ENCODE data around the gene CCDC171. TPM values are rescaled to one million over a fixed set of nuclear protein-coding genes. Genes with fewer than 3 reads are reported as not detected.

The CCDC171 gene
- total RNA-seq, 1 donor from 2014 or later = 1.2 TPM

DNA sequence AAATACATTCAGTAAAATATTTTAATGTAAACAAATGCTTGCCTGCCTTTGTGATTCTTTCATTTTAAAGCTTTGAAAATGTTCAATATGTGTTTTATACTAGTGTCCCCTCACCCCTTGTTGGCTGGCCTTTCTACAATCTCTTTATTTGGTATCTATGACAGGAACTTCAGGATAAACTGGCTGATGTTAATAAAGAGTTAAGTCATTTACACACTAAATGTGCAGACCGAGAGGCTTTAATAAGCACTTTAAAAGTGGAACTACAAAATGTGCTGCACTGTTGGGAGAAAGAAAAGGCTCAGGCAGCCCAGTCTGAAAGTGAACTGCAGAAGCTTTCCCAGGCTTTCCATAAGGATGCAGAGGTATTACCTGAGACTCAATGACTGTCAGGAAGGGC lies 171.8 kb downstream of the CCDC171 start:
- H3K27ac Mint-ChIP-seq (ENCODE audit: unreplicated experiment) = no peak overlapping the region
- no peaks in the 10 kb centered on the region for H3K27me3 Mint-ChIP-seq (ENCODE audit: low read depth, unreplicated experiment)

DNA sequence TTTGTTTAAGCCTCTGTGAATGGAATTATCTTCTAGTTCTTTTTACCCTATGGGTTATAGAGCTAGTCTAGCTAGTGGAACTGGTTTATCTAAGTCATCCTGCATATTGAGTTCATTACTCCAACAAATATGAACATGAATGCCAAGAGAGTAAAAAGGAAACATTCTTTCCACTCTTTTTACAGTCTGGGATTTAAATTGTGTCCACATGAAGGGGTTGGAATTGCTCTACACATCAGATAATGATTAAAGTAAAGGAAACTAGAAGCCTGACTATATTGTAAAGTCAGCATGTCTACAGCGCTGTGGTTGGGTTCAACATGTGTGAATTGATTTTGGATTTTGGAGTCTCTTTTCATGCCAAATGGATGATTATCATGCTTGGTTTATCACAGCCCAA lies 173.1 kb downstream of the CCDC171 start:
- Histone ChIP-seq H2AFZ (ENCODE audit: low read depth, low read length) (no peak overlapping the region), H3K79me2 (ENCODE audit: insufficient read depth, low read length) (no peaks in the 10 kb centered on the region), H3K27me3 (ENCODE audit: insufficient read depth, low read length) (no peaks in the 10 kb centered on the region), H3K27ac (ENCODE audit: low read depth, low read length) (no peak overlapping the region), H3K4me3 (ENCODE audit: insufficient read depth, low read depth, low read length) (no peak overlapping the region), H3K36me3 (ENCODE audit: insufficient read depth, low read length) (no peaks in the 10 kb centered on the region), H3K4me1 (ENCODE audit: insufficient read depth, low read length) (peaks cover 7% of the 10 kb centered on the region), H4K20me1 (ENCODE audit: insufficient read depth, low read length) (no peaks in the 10 kb centered on the region), H3K9me3 (ENCODE audit: insufficient read depth, low read depth, low read length) (no peaks in the 10 kb centered on the region), H3K9ac (ENCODE audit: low read length) (no peak overlapping the region), H3K4me2 (ENCODE audit: low read length) (no peak overlapping the region)
- Mint-ChIP-seq H3K9me3 (ENCODE audit: unreplicated experiment) (no peaks in the 10 kb centered on the region), H3K4me3 (ENCODE audit: unreplicated experiment) (no peak overlapping the region), H3K27ac (ENCODE audit: unreplicated experiment) (no peak overlapping the region), H3K27me3 (ENCODE audit: low read depth, unreplicated experiment) (no peaks in the 10 kb centered on the region), H3K36me3 (ENCODE audit: low read depth, unreplicated experiment) (no peaks in the 10 kb centered on the region), H3K4me1 (ENCODE audit: low read depth, unreplicated experiment) (peaks cover 5% of the 10 kb centered on the region)
- FAIRE-seq (peak; percentile 23), DNase-seq (ENCODE audit: low read depth) (peak; percentile 28)
- no peak for TF ChIP-seq EZH2 (IDR thresholded peaks at IDR 0.05; ENCODE audit: insufficient read depth, low read length)
- TF ChIP-seq, protein P1, sequence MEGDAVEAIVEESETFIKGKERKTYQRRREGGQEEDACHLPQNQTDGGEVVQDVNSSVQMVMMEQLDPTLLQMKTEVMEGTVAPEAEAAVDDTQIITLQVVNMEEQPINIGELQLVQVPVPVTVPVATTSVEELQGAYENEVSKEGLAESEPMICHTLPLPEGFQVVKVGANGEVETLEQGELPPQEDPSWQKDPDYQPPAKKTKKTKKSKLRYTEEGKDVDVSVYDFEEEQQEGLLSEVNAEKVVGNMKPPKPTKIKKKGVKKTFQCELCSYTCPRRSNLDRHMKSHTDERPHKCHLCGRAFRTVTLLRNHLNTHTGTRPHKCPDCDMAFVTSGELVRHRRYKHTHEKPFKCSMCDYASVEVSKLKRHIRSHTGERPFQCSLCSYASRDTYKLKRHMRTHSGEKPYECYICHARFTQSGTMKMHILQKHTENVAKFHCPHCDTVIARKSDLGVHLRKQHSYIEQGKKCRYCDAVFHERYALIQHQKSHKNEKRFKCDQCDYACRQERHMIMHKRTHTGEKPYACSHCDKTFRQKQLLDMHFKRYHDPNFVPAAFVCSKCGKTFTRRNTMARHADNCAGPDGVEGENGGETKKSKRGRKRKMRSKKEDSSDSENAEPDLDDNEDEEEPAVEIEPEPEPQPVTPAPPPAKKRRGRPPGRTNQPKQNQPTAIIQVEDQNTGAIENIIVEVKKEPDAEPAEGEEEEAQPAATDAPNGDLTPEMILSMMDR (IDR thresholded peaks at IDR 0.05; ENCODE audit: insufficient read depth, low read depth, low read length) = no peak

More for the DNA sequence above, 171.8 kb downstream of the CCDC171 start:
- no peaks in the 10 kb centered on the region for H3K79me2 ChIP-seq (ENCODE audit: insufficient read depth, low read length)
- H3K27ac ChIP-seq (ENCODE audit: low read depth, low read length) = no peak overlapping the region
- Mint-ChIP-seq H3K36me3 (ENCODE audit: low read depth, unreplicated experiment) (no peaks in the 10 kb centered on the region), H3K4me3 (ENCODE audit: unreplicated experiment) (no peak overlapping the region), H3K9me3 (ENCODE audit: unreplicated experiment) (no peaks in the 10 kb centered on the region), H3K4me1 (ENCODE audit: low read depth, unreplicated experiment) (peaks cover 5% of the 10 kb centered on the region)
- H3K9me3 ChIP-seq (ENCODE audit: insufficient read depth, low read depth, low read length) = no peaks in the 10 kb centered on the region
- H2AFZ ChIP-seq (ENCODE audit: low read depth, low read length) = no peak overlapping the region
- no peak overlapping the region for H3K9ac ChIP-seq (ENCODE audit: low read length)
- TF ChIP-seq EZH2 (IDR thresholded peaks at IDR 0.05; ENCODE audit: insufficient read depth, low read length) = no peak
- H3K4me3 ChIP-seq (ENCODE audit: insufficient read depth, low read depth, low read length) = no peak overlapping the region
- H4K20me1 ChIP-seq (ENCODE audit: insufficient read depth, low read length) = no peaks in the 10 kb centered on the region
- no peaks in the 10 kb centered on the region for H3K36me3 ChIP-seq (ENCODE audit: insufficient read depth, low read length)
- H3K4me2 ChIP-seq (ENCODE audit: low read length) = no peak overlapping the region
- H3K27me3 ChIP-seq (ENCODE audit: insufficient read depth, low read length) = no peaks in the 10 kb centered on the region
- peaks cover 7% of the 10 kb centered on the region for H3K4me1 ChIP-seq (ENCODE audit: insufficient read depth, low read length)
- FAIRE-seq = no peak
- DNase-seq (ENCODE audit: low read depth) = no peak

DNA sequence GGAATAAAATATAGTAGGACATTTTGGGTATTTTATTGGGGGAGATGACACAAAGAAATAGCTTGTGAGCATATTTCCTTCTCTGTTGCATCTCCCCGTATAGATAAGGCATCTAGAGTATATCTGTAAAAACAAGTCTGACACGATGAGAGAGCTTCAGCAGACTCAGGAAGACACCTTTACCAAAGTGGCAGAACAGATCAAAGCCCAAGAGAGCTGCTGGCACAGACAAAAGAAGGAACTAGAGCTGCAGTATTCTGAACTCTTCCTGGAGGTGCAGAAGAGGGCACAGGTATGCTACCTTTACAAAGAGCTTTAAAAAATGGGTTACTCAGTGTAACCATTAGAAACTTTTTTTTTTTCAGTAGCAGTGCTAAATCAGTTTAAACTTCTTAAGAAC lies 176.7 kb downstream of the CCDC171 start:
- Histone ChIP-seq H3K9me3 (ENCODE audit: insufficient read depth, low read depth, low read length) (no peaks in the 10 kb centered on the region), H4K20me1 (ENCODE audit: insufficient read depth, low read length) (no peaks in the 10 kb centered on the region), H3K79me2 (ENCODE audit: insufficient read depth, low read length) (no peaks in the 10 kb centered on the region), H3K4me3 (ENCODE audit: insufficient read depth, low read depth, low read length) (no peak overlapping the region), H3K27me3 (ENCODE audit: insufficient read depth, low read length) (no peaks in the 10 kb centered on the region), H3K27ac (ENCODE audit: low read depth, low read length) (no peak overlapping the region), H3K9ac (ENCODE audit: low read length) (no peak overlapping the region), H3K4me1 (ENCODE audit: insufficient read depth, low read length) (no peaks in the 10 kb centered on the region), H2AFZ (ENCODE audit: low read depth, low read length) (no peak overlapping the region), H3K36me3 (ENCODE audit: insufficient read depth, low read length) (no peaks in the 10 kb centered on the region), H3K4me2 (ENCODE audit: low read length) (no peak overlapping the region)
- no peak for TF ChIP-seq EZH2 (IDR thresholded peaks at IDR 0.05; ENCODE audit: insufficient read depth, low read length)
- TF ChIP-seq, protein P1 (IDR thresholded peaks at IDR 0.05; ENCODE audit: insufficient read depth, low read depth, low read length) = no peak
- no peaks in the 10 kb centered on the region for H3K9me3 Mint-ChIP-seq (ENCODE audit: unreplicated experiment)
- no peaks in the 10 kb centered on the region for H3K36me3 Mint-ChIP-seq (ENCODE audit: low read depth, unreplicated experiment)
- H3K27me3 Mint-ChIP-seq (ENCODE audit: low read depth, unreplicated experiment) = no peaks in the 10 kb centered on the region
- no peaks in the 10 kb centered on the region for H3K4me1 Mint-ChIP-seq (ENCODE audit: low read depth, unreplicated experiment)
- FAIRE-seq (peak; percentile 32), DNase-seq (ENCODE audit: low read depth) (no peak)
- H3K4me3 Mint-ChIP-seq (ENCODE audit: unreplicated experiment) = no peak overlapping the region
- no peak overlapping the region for H3K27ac Mint-ChIP-seq (ENCODE audit: unreplicated experiment)

All from astrocyte (in vitro differentiated cells and primary cell).